Measurements from ENCODE around the gene ANKRD27.

The ANKRD27 gene

GRCh38 chr19:32653599-32653915 is 21.4 kb downstream of the ANKRD27 start:
- peaks cover 13% of the 10 kb centered on the region for H3K4me1 ChIP-seq (ENCODE audit: control insufficient read depth, insufficient read depth, low read length)
- H3K9me3 ChIP-seq (ENCODE audit: control insufficient read depth, insufficient read depth, low read depth, low read length), result no peaks in the 10 kb centered on the region; the same call in 1 of the 2 replicates
- no peak overlapping the region for H3K27ac ChIP-seq (ENCODE audit: extremely low read depth, low read depth, low read length)
- H3K4me3 ChIP-seq (ENCODE audit: low read depth, low read length), result no peak overlapping the region
- TF ChIP-seq, protein P1, sequence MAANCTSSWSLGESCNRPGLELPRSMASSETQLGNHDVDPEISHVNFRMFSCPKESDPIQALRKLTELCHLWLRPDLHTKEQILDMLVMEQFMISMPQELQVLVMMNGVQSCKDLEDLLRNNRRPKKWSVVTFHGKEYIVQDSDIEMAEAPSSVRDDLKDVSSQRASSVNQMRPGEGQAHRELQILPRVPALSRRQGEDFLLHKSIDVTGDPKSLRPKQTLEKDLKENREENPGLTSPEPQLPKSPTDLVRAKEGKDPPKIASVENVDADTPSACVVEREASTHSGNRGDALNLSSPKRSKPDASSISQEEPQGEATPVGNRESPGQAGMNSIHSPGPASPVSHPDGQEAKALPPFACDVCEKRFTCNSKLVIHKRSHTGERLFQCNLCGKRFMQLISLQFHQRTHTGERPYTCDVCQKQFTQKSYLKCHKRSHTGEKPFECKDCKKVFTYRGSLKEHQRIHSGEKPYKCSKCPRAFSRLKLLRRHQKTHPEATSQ (tag by site-specific recombination; IDR thresholded peaks at IDR 0.05), result no peak
- TF ChIP-seq SALL2 (tag by site-specific recombination; IDR thresholded peaks at IDR 0.05; ENCODE audit: borderline replicate concordance) (no peak), ZNF701 (tag by site-specific recombination; IDR thresholded peaks at IDR 0.05) (no peak), ZFHX2 (tag by site-specific recombination; conservative IDR thresholded peaks at IDR 0.05) (no peak), ZNF362 (tag by site-specific recombination; IDR thresholded peaks at IDR 0.05) (no peak), ZFP69B (tag by site-specific recombination; IDR thresholded peaks at IDR 0.05) (no peak), SETDB1 (IDR thresholded peaks at IDR 0.05; ENCODE audit: insufficient read length, low read length) (no peak), GLI2 (tag by site-specific recombination; IDR thresholded peaks at IDR 0.05; ENCODE audit: borderline replicate concordance, low read depth) (no peak), ZNF423 (tag by site-specific recombination; IDR thresholded peaks at IDR 0.05) (no peak), ZNF354C (tag by site-specific recombination; IDR thresholded peaks at IDR 0.05; ENCODE audit: borderline replicate concordance, low read depth) (no peak), ZNF621 (tag by site-specific recombination; IDR thresholded peaks at IDR 0.05) (no peak), ZNF843 (tag by site-specific recombination; IDR thresholded peaks at IDR 0.05) (no peak), ZNF514 (tag by site-specific recombination; IDR thresholded peaks at IDR 0.05) (no peak), ZNF366 (tag by site-specific recombination; conservative IDR thresholded peaks at IDR 0.05) (no peak), GFI1B (tag by site-specific recombination; IDR thresholded peaks at IDR 0.05) (no peak), ZNF148 (tag by site-specific recombination; IDR thresholded peaks at IDR 0.05; ENCODE audit: borderline replicate concordance) (no peak), ZNF548 (tag by site-specific recombination; IDR thresholded peaks at IDR 0.05) (no peak)
- TF ChIP-seq, protein P2, sequence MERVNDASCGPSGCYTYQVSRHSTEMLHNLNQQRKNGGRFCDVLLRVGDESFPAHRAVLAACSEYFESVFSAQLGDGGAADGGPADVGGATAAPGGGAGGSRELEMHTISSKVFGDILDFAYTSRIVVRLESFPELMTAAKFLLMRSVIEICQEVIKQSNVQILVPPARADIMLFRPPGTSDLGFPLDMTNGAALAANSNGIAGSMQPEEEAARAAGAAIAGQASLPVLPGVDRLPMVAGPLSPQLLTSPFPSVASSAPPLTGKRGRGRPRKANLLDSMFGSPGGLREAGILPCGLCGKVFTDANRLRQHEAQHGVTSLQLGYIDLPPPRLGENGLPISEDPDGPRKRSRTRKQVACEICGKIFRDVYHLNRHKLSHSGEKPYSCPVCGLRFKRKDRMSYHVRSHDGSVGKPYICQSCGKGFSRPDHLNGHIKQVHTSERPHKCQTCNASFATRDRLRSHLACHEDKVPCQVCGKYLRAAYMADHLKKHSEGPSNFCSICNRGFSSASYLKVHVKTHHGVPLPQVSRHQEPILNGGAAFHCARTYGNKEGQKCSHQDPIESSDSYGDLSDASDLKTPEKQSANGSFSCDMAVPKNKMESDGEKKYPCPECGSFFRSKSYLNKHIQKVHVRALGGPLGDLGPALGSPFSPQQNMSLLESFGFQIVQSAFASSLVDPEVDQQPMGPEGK (tag by site-specific recombination; IDR thresholded peaks at IDR 0.05), result no peak
- peaks cover 32 to 82% of the 10 kb centered on the region in 2 experiments for H3K36me3 ChIP-seq (ENCODE audit: control insufficient read depth in 2 of 2, insufficient read depth in 1 of 2, low read length in 2 of 2)
- CTCF ChIA-PET, result no interaction called here
- POLR2A ChIA-PET, result no interaction called here

- Histone ChIP-seq H3K9me3 (ENCODE audit: control insufficient read depth, insufficient read depth, low read depth, low read length) (no peaks in the 10 kb centered on the region; the same call in 1 of the 2 replicates), H3K27ac (ENCODE audit: extremely low read depth, low read depth, low read length) (no peak overlapping the region), H3K36me3 (ENCODE audit: control insufficient read depth in 2 of 2, insufficient read depth in 1 of 2, low read length in 2 of 2) (peaks cover 31 to 82% of the 10 kb centered on the region in 2 experiments), H3K4me3 (ENCODE audit: low read depth, low read length) (no peak overlapping the region), H3K4me1 (ENCODE audit: control insufficient read depth, insufficient read depth, low read length) (peaks cover 13% of the 10 kb centered on the region)
- ChIA-PET CTCF (interaction anchor here (1.2 kb wide), 1 partner anchor 15 kb away, joined by 4 read pairs; no protein-coding TSS in a partner anchor), POLR2A (no interaction called here)
- TF ChIP-seq ZFHX2 (tag by site-specific recombination; conservative IDR thresholded peaks at IDR 0.05) (peak; percentile 55; the same call in 1 of the 2 replicates), ZNF449 (tag by site-specific recombination; IDR thresholded peaks at IDR 0.05) (no peak), ZNF202 (tag by site-specific recombination; IDR thresholded peaks at IDR 0.05; ENCODE audit: borderline replicate concordance) (no peak), ZNF148 (tag by site-specific recombination; IDR thresholded peaks at IDR 0.05; ENCODE audit: borderline replicate concordance) (no peak)
- TF ChIP-seq, protein P3, sequence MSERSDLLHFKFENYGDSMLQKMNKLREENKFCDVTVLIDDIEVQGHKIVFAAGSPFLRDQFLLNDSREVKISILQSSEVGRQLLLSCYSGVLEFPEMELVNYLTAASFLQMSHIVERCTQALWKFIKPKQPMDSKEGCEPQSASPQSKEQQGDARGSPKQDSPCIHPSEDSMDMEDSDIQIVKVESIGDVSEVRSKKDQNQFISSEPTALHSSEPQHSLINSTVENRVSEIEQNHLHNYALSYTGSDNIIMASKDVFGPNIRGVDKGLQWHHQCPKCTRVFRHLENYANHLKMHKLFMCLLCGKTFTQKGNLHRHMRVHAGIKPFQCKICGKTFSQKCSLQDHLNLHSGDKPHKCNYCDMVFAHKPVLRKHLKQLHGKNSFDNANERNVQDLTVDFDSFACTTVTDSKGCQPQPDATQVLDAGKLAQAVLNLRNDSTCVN (tag by site-specific recombination; optimal IDR thresholded peaks at IDR 0.05), result no peak
These were observed 21.9 kb downstream of the ANKRD27 start for GRCh38 chr19:32652894-32653598.

Data from HEK293 (cell line).